Stomach (tissue), 9 donors: ENCODE results near the gene KRT7. TPM values are rescaled to one million over a fixed set of nuclear protein-coding genes. Genes with fewer than 3 reads are reported as not detected.

Source experiments
- DNase-seq, 2 donors: peaks; one replicate each; pipeline versions ENCODE4 v3.0.0 to v3.0.0-alpha.2; 2013 to 2019
- H3K27ac ChIP-seq, 5 donors: fragments of 200-600 bp in 4 of 5; sonication (generic) in 4 of 5; one replicate each; pipeline ENCODE4 v1.5.1; 2013 to 2019; ENCODE audit warnings: mild to moderate bottlenecking in 1 of 5, moderate library complexity in 1 of 5
- H3K27me3 ChIP-seq, 3 donors: fragments of 200-600 bp; sonication (generic); one replicate each; pipeline ENCODE4 v1.5.1; 2017 to 2019; ENCODE audit warnings: mixed run types in 1 of 3
- H3K36me3 ChIP-seq, 4 donors: fragments of 200-600 bp; sonication (generic); 1 replicate in 3 of 4; 2 replicates in 1 of 4; pipeline ENCODE4 v1.5.1; 2016 to 2019
- H3K4me1 ChIP-seq, 4 donors: fragments of 200-600 bp; sonication (generic); one replicate each; pipeline ENCODE4 v1.5.1; 2016 to 2019
- H3K4me3 ChIP-seq, 4 donors: fragments of 200-600 bp; sonication (generic) in 3 of 4; one replicate each; pipeline ENCODE4 v1.5.1; 2016 to 2019; ENCODE audit warnings: mild to moderate bottlenecking in 1 of 4
- H3K9me3 ChIP-seq, 4 donors: fragments of 200-600 bp; sonication (generic); one replicate each; pipeline ENCODE4 v1.5.1; 2016 to 2019
- CTCF ChIP-seq, 7 experiments: fragments of 450-650 bp in 4 of 7; fragments of 200-600 bp in 3 of 7; sonication (generic) in 3 of 7; IDR thresholded peaks; one replicate each; pipeline ENCODE4 v1.5.1; 2016 to 2019; ENCODE audit warnings: antibody characterized with exemption in 7 of 7, control low read depth in 2 of 7, mild to moderate bottlenecking in 1 of 7
- EP300 ChIP-seq: sonication (generic); formaldehyde crosslinking; IDR thresholded peaks from one replicate; pipeline ENCODE4 v1.6.1; 2017; ENCODE audit warnings: antibody characterized with exemption
- POLR2A ChIP-seq, 4 donors: fragments of 450-650 bp; IDR thresholded peaks; one replicate each; pipeline ENCODE4 v1.6.1; 2016; ENCODE audit warnings: antibody characterized with exemption in 4 of 4, control low read depth in 2 of 4, mild to moderate bottlenecking in 1 of 4, moderate library complexity in 1 of 4
- POLR2AphosphoS5 ChIP-seq, 3 donors: sonication (generic); formaldehyde crosslinking; IDR thresholded peaks; one replicate each; pipeline ENCODE4 v1.6.1; 2016; ENCODE audit warnings: antibody characterized with exemption in 3 of 3
- WGBS, 5 donors: extraction: QIAGEN DNeasy Blood & Tissue Kit in 3 of 5; methylation state at CpG; one replicate each; pipeline versions ENCODE4 v1.1.5 to v1.1.7; 2013 to 2018; 5-methylcytosine and 5-hydroxymethylcytosine counted together
- intact Hi-C: fragments of 100-400 bp; cut with DNase I; formaldehyde crosslinking; loops from one replicate; pipeline ENCODE4 v1.15.1; 2023; ENCODE audit warnings: low total_unique reads
- polyA plus RNA-seq, 3 donors: library from polyadenylated mRNA; stranded (reverse); fragments of 200-250 nt; gene quantifications; one replicate each; pipeline ENCODE4 v1.2.3, GENCODE V29; 2013
- total RNA-seq, 5 donors: library from RNA; depleted of rRNA; stranded (reverse); fragments of >200 nt; gene quantifications; one replicate each; pipeline versions ENCODE4 v1.1.0 to v1.2.3, GENCODE V29; 2014 to 2016
- donor health status: healthy with polysubstance abuse.
- donor health status: Bipolar disorder and iron deficiency.
- donor health status: healthy.

KRT7 gene
- total and polyA plus RNA-seq, 8 donors = 6.4 to 214 (median 117) TPM; not detected in 2

GRCh38 chr12:52247622-52248540 is 14.8 kb downstream of the KRT7 start:
- peaks cover 50 to 72% (median 59%) of the 10 kb centered on the region in 4 donors for H3K4me1 ChIP-seq
- no peak for TF ChIP-seq EP300
- TF ChIP-seq POLR2AphosphoS5 (IDR thresholded peaks at IDR 0.05) = no peak
- no peak for TF ChIP-seq CTCF (IDR thresholded peaks at IDR 0.05)
- no peak for TF ChIP-seq POLR2A (IDR thresholded peaks at IDR 0.05)
- intact Hi-C loops = no loop called here
- no peak overlapping the region for H3K4me3 ChIP-seq
- WGBS, 5 donors = 78 to 88% (median 81%) methylated on average over 10 of the region's 10 CpGs
- no peak for DNase-seq
- H3K9me3 ChIP-seq = no peaks in the 10 kb centered on the region
- peaks cover 0 to 29% (median 9%) of the 10 kb centered on the region in 3 donors for H3K27me3 ChIP-seq
- peak overlapping the region in 4 of 5 donors; percentile 60 to 72 (median 67) for H3K27ac ChIP-seq
- H3K36me3 ChIP-seq = no peaks in the 10 kb centered on the region

GRCh38 chr12:52248541-52249461 is 15.8 kb downstream of the KRT7 start:
- DNase-seq = peak; percentile 66 to 84
- intact Hi-C loops = no loop called here

GRCh38 chr12:52249511-52250047 is 16.5 kb downstream of the KRT7 start:
- intact Hi-C loops = no loop called here
- Histone ChIP-seq H3K36me3 (no peaks in the 10 kb centered on the region), H3K4me3 (no peak overlapping the region), H3K27ac (peak overlapping the region in 4 of 5 donors; percentile 60 to 72 (median 67)), H3K9me3 (no peaks in the 10 kb centered on the region), H3K27me3 (peaks cover 0 to 33% (median 9%) of the 10 kb centered on the region in 3 donors), H3K4me1 (peaks cover 33 to 55% (median 42%) of the 10 kb centered on the region in 4 donors)
- DNase-seq = no peak
- WGBS, 5 donors = 36 to 82% (median 74%) methylated on average over 1 to 2 of the region's 2 CpGs
- no peak for TF ChIP-seq EP300

More at GRCh38 chr12:52248541-52249461, 15.8 kb downstream of the KRT7 start:
- Histone ChIP-seq H3K9me3 (no peaks in the 10 kb centered on the region), H3K4me1 (peaks cover 41 to 63% (median 50%) of the 10 kb centered on the region in 4 donors), H3K27ac (peak overlapping the region in 4 of 5 donors; percentile 60 to 72 (median 67)), H3K4me3 (no peak overlapping the region), H3K27me3 (peaks cover 0 to 29% (median 9%) of the 10 kb centered on the region in 3 donors), H3K36me3 (no peaks in the 10 kb centered on the region)
- 74 to 78% (median 77%) methylated on average over 13 to 18 of the region's 18 CpGs for WGBS, 5 donors
- TF ChIP-seq POLR2AphosphoS5 (IDR thresholded peaks at IDR 0.05) = peak in 2 of 3 donors; percentile 46 to 53
- TF ChIP-seq EP300 = no peak

GRCh38 chr12:52250048-52250990 is 17.3 kb downstream of the KRT7 start:
- 60 to 78% (median 65%) methylated on average over 34 to 52 of the region's 52 CpGs for WGBS, 5 donors
- no peaks in the 10 kb centered on the region for H3K36me3 ChIP-seq

More at GRCh38 chr12:52250048-52250990, 17.3 kb downstream of the KRT7 start:
- H3K27me3 ChIP-seq = peaks cover 0 to 40% (median 9%) of the 10 kb centered on the region in 3 donors
- intact Hi-C loops = no loop called here
- peak in 1 of 2 donors; percentile 32 for DNase-seq
- H3K4me3 ChIP-seq = no peak overlapping the region
- peaks cover 32 to 48% (median 39%) of the 10 kb centered on the region in 4 donors for H3K4me1 ChIP-seq
- peak overlapping the region in 2 of 5 donors; percentile 65 to 72 for H3K27ac ChIP-seq
- no peaks in the 10 kb centered on the region for H3K9me3 ChIP-seq
- TF ChIP-seq POLR2AphosphoS5 (IDR thresholded peaks at IDR 0.05) = no peak
- no peak for TF ChIP-seq POLR2A (IDR thresholded peaks at IDR 0.05)
- no peak for TF ChIP-seq CTCF (IDR thresholded peaks at IDR 0.05)
- no peak for TF ChIP-seq EP300
